H7 (cell line): ENCODE measurements around the gene ATP7B. TPM values are rescaled to one million over a fixed set of nuclear protein-coding genes. Genes with fewer than 3 reads are reported as not detected.

ENCODE experiments used
- DNase-seq: peaks from one replicate; pipeline ENCODE4 v3.0.0; 2012
- H3K27me3 ChIP-seq: 2 replicates; pipeline ENCODE4 v1.6.0; 2011; ENCODE audit warnings: mild to moderate bottlenecking, low read length; ENCODE audit not compliant: control insufficient read depth, insufficient read depth
- H3K36me3 ChIP-seq: replicated peaks from 2 replicates; pipeline ENCODE4 v1.5.1; 2011; ENCODE audit warnings: low read length; ENCODE audit not compliant: control insufficient read depth, insufficient read depth
- H3K4me3 ChIP-seq: 2 replicates; pipeline ENCODE4 v1.5.1; 2011; ENCODE audit warnings: low read depth, mild to moderate bottlenecking, control low read depth, low read length, moderate library complexity; ENCODE audit not compliant: insufficient read depth
- total RNA-seq: library from RNA; depleted of rRNA; stranded (reverse); fragments of >200 nt; shearing (Covaris generic); gene quantifications from 2 replicates; pipeline ENCODE4 v1.2.3, GENCODE V29; 2014

ATP7B gene
- total RNA-seq, 1 experiment from 2014 or later = 2.4 TPM

DNA sequence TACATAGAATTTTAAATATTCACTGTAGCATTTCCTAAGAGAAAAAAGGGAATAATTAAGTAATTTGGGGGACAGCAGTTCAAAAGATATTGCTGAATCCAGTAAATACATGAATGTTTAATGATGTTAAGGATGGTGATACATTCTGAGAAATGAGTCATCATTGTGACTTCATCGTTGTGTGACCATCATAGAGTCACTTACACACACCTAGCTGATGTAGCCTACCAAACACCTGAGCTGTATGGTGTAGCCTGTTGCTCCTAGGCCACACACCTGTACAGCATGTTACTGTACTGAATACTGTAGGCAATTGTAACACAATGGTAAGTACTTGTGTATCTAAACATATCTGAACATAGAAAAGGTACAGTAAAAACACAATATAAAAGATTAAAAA lies 34.8 kb downstream of the ATP7B start:
- no peak overlapping the region for H3K4me3 ChIP-seq
- H3K36me3 ChIP-seq = no peaks in the 10 kb centered on the region
- DNase-seq = no peak
- H3K27me3 ChIP-seq = no peaks in the 10 kb centered on the region

DNA sequence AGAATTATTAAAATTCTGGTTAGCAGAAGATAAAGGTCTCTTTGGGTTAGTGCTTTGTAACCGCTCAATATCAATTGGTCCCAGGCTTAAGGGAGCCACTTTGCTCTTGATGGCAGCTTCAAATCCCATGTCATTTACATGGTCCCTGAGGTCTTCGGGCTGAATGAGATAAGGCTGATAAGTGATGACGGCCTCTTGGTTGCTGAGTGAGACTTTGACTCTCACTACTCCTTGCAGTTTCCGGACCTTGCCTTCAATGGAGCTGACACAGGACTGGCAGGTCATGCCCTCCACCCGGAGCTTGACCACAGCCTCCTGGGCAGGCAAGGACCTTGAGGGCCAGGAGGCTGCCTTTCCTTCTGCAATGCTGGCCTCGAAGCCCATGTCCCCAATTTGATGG lies 36.8 kb downstream of the ATP7B start:
- Histone ChIP-seq H3K27me3 (no peaks in the 10 kb centered on the region), H3K36me3 (no peaks in the 10 kb centered on the region), H3K4me3 (no peak overlapping the region)
- no peak for DNase-seq

DNA sequence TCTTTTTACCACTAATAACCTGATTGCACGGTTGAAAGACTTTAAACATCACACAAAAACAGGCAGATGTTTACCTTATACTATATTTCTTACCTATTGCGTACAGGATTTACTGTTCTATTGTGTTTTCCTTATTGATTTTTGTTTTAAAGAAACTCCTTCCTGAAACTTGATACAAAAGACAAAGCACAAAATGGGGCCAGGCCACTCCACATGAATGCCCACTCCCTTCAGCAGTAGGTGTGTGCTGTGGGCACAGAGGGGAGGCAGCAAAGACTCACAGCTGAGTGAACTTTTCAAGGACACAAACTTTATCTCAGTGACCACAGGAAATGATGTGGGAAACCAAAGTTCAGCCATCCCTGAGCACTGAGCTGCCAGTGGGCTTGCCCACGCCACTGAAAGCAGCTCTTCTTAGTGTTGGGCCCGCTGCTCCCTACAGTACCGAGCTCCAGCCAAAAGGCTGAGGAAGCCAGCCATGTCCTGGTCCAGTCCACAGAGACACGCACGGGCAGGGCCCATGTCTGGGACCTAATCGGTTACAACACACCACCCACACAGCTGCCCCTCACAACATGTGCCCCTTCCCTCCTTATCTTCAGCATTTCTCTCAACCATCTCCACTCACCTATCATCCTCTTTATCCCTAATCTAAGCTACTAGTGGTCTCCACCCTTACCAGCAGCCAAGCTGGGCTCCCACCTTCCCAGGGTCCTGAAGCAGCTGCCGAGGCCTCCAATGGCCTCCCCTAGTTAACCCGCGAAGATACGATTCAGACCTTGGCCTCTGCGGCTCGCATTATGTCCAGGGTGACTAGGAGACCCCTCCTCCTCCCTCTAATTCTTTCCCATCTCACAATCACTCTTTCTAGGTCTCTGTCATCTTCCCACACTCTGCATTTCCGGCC lies 39.5 kb downstream of the ATP7B start:
- no peak for DNase-seq
- Histone ChIP-seq H3K36me3 (no peaks in the 10 kb centered on the region), H3K27me3 (no peaks in the 10 kb centered on the region), H3K4me3 (no peak overlapping the region)

DNA sequence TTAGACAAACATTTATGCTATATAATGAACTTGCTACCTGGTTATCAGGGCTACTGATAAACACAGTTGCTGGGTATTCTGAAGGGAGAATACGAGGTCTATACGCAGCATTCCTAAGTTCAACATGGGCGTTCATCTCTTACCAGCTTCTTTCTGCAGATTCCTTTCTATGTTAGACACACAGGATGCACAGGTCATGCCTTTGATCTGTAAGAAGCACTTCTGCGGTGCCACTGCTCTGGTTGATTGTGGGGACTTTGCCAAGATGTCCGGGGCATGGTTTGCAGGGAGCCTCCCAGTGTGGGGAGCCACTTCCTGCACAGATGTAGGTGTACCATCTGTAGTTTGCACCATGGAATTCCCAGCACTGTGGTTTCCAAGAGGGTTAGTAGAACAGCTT lies 40.9 kb downstream of the ATP7B start:
- Histone ChIP-seq H3K4me3 (no peak overlapping the region), H3K27me3 (no peaks in the 10 kb centered on the region), H3K36me3 (no peaks in the 10 kb centered on the region)
- no peak for DNase-seq

DNA sequence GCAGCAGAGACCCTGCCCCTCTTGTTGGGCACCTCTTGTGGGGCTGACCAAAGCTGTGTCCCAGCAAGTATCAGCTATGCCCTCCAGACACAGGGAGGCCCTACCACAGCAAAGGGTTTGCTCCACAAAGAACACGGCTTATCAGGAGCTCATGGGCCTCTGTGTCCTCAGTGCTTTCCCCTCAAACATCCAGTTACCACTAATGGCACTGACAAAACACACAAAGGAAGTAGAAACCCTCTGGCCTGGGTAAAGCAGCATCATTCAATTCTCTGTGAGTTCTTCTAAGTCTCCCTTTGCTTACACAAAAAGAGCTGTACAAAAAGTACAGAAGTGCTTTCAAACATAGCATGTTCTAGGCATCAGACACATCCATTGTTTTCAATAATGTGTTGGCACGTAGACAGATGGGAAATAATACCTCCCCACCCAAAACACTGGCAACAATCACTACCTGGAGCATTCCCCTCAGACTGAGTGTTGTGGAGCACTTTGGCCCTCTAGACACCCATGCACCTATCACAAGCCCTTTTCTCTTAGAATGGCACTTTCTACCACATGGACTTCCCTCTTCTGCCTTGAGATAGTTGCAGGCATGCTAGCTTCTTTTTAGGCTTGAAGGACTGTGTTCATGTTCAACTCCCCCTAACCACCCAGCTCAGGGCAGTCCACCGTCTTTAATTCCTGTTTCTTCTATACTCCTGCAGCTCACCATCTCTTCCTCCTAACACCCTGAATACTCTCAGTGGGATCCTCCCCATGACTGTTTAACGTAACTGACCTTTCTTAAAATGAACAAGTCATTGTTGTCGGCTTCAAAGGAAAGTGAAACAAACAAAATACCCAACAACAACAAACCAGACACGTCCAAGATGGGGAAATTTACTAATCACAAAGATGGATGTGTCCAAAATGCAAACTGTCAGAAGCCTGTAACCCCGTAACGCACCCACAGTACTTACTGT lies 43.5 kb downstream of the ATP7B start:
- DNase-seq = no peak
- no peaks in the 10 kb centered on the region for H3K27me3 ChIP-seq
- no peak overlapping the region for H3K4me3 ChIP-seq

DNA sequence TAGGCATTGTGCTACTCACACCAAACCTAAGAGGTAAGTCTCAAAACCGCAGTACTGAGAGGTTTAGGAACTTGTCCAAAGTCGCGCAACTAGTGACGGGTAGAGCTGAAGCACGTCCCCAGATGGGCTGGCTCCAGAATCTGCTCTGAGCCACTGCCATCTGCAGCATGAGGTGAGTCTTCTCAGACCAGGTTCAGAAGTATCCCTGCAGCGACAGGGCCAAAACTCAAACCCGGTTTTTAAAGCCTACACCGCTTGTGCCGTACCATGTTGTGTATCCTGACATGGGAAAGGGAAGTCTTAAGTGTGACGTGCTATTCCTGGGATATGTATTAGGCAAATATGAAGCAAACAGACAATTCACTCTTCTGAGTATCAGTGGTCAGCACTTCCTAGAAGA lies 45.1 kb downstream of the ATP7B start:
- no peak for DNase-seq
- Histone ChIP-seq H3K36me3 (no peaks in the 10 kb centered on the region), H3K4me3 (no peak overlapping the region), H3K27me3 (no peaks in the 10 kb centered on the region)

More for the DNA sequence above, 43.5 kb downstream of the ATP7B start:
- H3K36me3 ChIP-seq = no peaks in the 10 kb centered on the region

DNA sequence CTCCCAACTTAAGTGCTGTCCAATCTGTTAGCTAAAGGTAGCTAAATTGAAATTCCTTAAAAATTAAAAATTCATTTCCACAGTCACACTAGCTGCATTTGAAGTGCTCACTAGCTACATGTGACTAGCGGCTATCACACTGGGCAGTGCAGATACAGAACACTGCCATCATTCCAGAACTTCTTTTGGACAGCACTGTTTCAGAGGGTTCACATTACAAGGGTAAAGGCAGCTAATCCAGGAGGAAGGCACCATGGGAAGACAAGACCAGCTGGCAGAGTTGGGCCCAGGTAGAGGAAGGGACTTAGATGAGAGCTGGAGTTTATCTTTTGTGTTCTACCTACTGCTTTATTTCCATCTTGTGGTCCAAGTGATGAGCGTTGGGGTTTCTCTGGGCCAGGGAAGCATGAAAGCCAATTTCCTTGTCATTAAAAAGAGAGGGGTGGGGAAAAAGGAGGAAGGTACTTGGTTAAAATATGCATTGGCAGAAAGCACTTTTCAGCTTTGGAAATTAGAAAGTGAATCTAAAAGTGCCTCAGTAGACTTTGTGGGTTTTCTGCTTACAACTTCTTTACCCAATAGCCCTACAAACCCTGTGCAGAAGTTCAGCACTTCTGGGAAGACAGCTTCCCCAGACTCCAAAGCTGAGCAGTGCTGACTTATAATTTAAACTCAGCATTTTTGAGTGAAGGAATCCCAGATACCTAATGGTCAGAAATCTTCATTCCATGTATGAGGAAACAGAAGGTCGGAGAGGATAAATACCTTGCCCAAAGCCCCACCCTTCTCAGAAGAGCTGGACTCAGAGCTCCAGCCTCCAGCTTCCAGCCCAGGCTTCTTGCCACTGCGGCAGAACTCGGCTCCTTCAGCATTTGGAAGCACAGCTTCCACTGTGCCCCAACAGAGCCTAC lies 49.5 kb downstream of the ATP7B start:
- Histone ChIP-seq H3K4me3 (no peak overlapping the region), H3K36me3 (no peaks in the 10 kb centered on the region), H3K27me3 (no peaks in the 10 kb centered on the region)
- no peak for DNase-seq

DNA sequence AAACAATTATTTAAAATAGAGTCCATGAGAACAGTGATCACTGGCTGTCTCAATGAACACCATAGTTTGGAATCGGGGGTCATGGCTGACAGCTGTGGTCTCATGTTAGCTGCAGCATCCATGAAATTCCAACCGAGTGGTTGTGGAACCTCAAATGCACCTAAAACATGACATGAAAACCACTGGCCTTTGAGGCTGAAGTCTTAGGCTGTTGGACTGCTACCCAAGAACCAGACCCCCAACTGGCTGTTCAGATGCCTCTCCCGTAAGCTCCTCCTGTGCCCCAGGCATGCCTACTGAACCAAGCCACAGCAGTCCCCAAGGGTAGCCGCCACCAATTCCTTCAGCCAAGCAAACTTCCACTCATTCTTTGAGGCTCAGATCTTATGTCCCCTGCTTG lies 50.5 kb downstream of the ATP7B start:
- no peaks in the 10 kb centered on the region for H3K27me3 ChIP-seq
- no peak for DNase-seq
- H3K36me3 ChIP-seq = no peaks in the 10 kb centered on the region
- no peak overlapping the region for H3K4me3 ChIP-seq

DNA sequence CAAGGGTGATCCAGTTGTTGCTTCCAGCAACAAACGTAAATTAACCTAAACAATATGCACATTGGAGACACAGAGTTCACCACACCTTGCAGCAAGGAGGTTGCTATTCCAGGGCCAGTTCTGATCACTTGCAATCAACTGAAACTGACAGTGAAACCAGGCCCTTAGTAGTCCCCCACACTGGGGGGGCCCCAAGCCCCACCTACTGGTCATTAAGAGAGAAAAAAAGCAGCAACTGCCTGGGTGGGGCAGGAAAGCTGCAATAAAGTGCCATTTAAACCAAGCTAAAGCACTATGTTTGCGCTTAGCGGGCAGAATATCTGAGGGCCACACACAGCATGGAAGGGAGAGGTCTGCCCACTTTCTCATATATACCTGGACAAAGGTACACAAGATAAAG lies 51.5 kb downstream of the ATP7B start:
- DNase-seq = no peak
- Histone ChIP-seq H3K4me3 (no peak overlapping the region), H3K36me3 (no peaks in the 10 kb centered on the region), H3K27me3 (no peaks in the 10 kb centered on the region)

DNA sequence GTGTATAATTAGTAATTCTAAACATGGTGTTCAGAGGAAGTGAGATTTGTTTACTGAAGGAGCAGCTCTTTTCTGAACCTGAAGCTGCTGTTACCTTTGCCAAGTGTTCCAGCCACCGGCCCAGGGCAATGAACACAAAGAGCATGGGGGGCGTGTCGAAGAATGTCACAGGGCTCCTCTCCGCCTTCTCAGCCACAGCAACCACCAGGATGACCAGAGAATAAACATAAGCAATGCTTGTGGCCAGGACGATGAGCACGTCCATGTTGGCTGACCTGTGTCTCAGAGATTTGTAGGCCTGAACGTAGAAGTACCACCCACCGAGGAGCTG lies 53.1 kb downstream of the ATP7B start:
- H3K27me3 ChIP-seq = no peaks in the 10 kb centered on the region
- H3K36me3 ChIP-seq = no peaks in the 10 kb centered on the region
- DNase-seq = no peak
- no peak overlapping the region for H3K4me3 ChIP-seq

DNA sequence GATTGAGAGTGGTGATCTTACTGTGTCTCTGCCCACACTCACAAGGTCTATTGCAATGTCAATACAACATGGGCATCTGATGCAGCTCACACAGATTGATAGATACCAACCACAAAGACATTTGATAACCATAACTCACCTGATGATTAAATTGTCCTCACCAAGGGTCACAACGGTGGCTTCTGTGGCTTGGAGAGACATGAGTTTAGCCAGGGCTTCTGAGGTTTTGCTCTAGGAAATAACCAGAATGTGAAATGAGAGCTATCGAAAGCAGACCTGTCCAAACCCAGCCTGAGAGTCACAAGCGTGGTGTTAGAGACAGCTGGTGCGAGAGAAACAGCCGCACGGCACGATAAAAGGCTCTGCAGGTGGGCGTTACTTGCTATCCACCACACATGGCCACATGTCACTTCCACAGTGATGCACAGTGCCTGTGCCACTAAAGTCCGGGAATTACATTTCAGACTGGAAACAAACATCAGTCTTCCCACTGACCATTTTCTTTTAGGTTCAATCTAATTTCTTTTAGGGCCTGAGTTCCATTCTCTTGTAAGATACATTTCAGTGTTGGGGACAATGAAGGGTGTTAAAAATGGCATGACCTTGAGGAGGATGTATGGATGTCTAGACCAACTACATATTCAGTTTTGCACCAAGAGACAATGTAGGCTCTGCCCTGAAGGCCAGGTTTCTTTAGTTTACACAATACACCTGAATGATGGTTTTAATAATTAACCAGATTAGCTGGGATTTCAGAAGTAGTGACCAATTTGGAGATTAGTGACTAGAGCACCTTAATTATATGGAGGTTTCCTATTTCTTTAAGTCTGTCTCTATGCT lies 53.7 kb downstream of the ATP7B start:
- no peaks in the 10 kb centered on the region for H3K27me3 ChIP-seq
- H3K36me3 ChIP-seq = no peaks in the 10 kb centered on the region
- H3K4me3 ChIP-seq = no peak overlapping the region
- no peak for DNase-seq

DNA sequence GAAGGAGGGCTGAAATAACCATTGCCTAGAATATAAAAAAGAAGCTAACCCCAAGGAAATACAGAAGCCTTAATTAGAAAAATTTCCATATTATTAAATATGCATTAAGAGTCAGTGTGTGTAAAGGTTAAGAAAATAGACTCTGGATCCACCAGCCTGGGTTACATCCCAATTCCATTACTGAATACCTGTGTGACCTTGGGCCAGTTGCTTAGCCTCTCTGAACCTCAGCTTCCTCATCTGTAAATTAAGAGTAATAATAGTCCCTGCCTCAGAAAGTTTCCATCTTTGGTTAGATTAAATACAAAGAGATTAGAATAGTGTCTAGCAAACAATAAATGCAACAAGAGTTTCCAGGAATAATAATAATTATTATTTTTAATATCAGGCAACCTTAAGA lies 54.5 kb downstream of the ATP7B start:
- no peak for DNase-seq
- H3K36me3 ChIP-seq = no peaks in the 10 kb centered on the region
- H3K4me3 ChIP-seq = no peak overlapping the region
- H3K27me3 ChIP-seq = no peaks in the 10 kb centered on the region

DNA sequence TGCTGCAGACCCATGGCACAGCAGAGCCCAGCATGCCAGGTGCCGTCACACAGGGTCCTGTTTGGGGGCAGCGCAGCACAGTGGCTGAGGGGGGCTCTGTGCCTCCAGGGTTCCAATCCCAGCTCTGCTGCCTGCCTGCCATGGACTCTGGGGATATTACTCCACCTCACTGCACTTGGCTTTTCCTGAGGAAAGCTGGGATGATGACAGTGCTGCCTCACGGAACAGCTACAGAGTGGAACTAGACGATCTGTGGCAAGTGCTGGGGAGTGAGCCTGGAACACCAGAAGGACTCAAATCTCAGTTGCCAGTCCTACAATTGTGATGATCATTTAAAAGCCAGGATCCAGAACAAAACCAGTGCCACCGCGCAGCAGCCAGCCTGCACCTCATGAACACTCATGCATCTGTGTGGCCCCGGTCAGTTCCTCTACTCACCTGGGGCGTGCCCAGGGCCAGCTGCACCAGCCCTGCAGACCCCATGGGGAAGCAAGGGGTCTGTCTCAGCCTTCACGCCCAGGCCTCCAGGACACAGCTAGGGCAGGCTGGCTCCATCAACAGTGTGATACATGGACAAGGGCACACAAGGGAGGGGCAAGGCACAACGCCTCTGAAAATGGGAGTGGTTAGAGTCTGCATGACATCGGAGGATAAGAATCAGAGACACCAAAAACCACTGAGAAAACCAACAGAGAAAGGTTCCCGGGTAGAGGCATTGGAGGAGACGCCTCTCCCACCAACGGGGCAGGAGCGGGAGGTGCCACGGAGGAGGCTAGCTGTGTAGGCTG lies 55.2 kb downstream of the ATP7B start:
- Histone ChIP-seq H3K27me3 (no peaks in the 10 kb centered on the region), H3K36me3 (no peaks in the 10 kb centered on the region), H3K4me3 (no peak overlapping the region)
- DNase-seq = no peak
